Ovary (tissue), 3 donors: ENCODE data around the gene TGFBI.

ENCODE experiments used
- EP300 ChIP-seq: sonication (generic); formaldehyde crosslinking; IDR thresholded peaks from one replicate; pipeline ENCODE4 v1.6.1; 2017; ENCODE audit warnings: antibody characterized with exemption
- POLR2A ChIP-seq: fragments of 450-650 bp; IDR thresholded peaks from one replicate; pipeline ENCODE4 v1.6.1; 2017; ENCODE audit warnings: antibody characterized with exemption, mild to moderate bottlenecking, moderate library complexity
- TF ChIP-seq, protein P1 (sequence below), 3 donors: fragments of 450-650 bp in 2 of 3; fragments of 200-600 bp in 1 of 3; IDR thresholded peaks; one replicate each; pipeline versions ENCODE4 v1.5.1 to v1.8.0; 2016 to 2022; ENCODE audit warnings: antibody characterized with exemption in 3 of 3, mild to moderate bottlenecking in 1 of 3
- donor health status: DM: no; HTN: no; CAD: no.

DNA sequence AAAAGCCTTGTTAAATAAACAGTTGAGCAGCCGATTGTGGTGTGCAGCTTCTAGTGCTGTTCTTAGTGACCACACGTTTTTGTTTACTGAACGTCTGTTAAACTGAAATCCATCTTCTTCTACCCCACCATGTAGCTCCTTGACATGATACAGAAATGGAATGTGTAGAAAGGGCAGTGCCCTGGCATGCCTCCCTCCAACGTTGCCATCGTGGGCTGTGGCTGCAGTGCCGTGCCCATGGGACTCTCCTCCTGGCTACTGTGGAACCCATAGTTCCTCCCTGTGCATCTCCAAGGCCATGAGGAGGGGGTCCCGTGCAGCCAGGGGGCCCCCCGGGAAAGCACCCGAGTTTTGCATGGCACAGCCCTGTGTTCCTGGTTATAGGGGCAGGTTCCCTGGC is 23.3 kb upstream of the TGFBI start:
- TF ChIP-seq, protein P1, sequence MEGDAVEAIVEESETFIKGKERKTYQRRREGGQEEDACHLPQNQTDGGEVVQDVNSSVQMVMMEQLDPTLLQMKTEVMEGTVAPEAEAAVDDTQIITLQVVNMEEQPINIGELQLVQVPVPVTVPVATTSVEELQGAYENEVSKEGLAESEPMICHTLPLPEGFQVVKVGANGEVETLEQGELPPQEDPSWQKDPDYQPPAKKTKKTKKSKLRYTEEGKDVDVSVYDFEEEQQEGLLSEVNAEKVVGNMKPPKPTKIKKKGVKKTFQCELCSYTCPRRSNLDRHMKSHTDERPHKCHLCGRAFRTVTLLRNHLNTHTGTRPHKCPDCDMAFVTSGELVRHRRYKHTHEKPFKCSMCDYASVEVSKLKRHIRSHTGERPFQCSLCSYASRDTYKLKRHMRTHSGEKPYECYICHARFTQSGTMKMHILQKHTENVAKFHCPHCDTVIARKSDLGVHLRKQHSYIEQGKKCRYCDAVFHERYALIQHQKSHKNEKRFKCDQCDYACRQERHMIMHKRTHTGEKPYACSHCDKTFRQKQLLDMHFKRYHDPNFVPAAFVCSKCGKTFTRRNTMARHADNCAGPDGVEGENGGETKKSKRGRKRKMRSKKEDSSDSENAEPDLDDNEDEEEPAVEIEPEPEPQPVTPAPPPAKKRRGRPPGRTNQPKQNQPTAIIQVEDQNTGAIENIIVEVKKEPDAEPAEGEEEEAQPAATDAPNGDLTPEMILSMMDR (IDR thresholded peaks at IDR 0.05) = no peak
- TF ChIP-seq POLR2A (no peak), EP300 (no peak)
